GM23338 (cell line): Measurements from ENCODE around the gene ANTXR1. TPM values are rescaled to one million over a fixed set of nuclear protein-coding genes. Genes with fewer than 3 reads are reported as not detected.

Experiments used
- ATAC-seq: fragments of 200-7000 bp; cut with Tn5 transposase; 3 replicates; pipeline ENCODE4 v1.9.1; 2020
- DNase-seq: peaks from one replicate; pipeline ENCODE4 v3.0.0-alpha.2; 2015; ENCODE audit warnings: low spot score
- H2AFZ ChIP-seq: fragments of 200-600 bp; sonication (generic); 2 replicates; pipeline ENCODE4 v1.8.0; 2016; ENCODE audit warnings: antibody characterized with exemption, mild to moderate bottlenecking, moderate library complexity
- H3F3A ChIP-seq: fragments of 200-600 bp; sonication (generic); replicated peaks from 2 replicates; pipeline ENCODE4 v1.8.0; 2017; ENCODE audit warnings: antibody characterized with exemption, mixed run types, low read depth
- H3K27ac ChIP-seq: fragments of 200-600 bp; sonication (generic); 2 replicates; pipeline ENCODE4 v1.6.1; 2016; ENCODE audit warnings: low read depth
- H3K27me3 ChIP-seq: fragments of 200-600 bp; sonication (generic); 2 replicates; pipeline ENCODE4 v1.8.0; 2016; ENCODE audit warnings: mild to moderate bottlenecking, mixed run types, moderate library complexity; ENCODE audit not compliant: insufficient read depth
- H3K36me3 ChIP-seq: fragments of 200-600 bp; sonication (generic); 2 replicates; pipeline ENCODE4 v1.8.0; 2016; ENCODE audit warnings: mild to moderate bottlenecking; ENCODE audit not compliant: insufficient read depth
- H3K4me1 ChIP-seq: fragments of 200-600 bp; sonication (generic); 2 replicates; pipeline ENCODE4 v1.8.0; 2016; ENCODE audit warnings: mild to moderate bottlenecking, moderate library complexity; ENCODE audit not compliant: insufficient read depth
- H3K4me2 ChIP-seq: fragments of 200-600 bp; sonication (generic); 2 replicates; pipeline ENCODE4 v1.7.1; 2017; ENCODE audit warnings: mixed run types
- H3K4me3 ChIP-seq: fragments of 200-600 bp; sonication (generic); 2 replicates; pipeline ENCODE4 v1.6.1; 2016; ENCODE audit warnings: mixed run types
- H3K79me2 ChIP-seq: fragments of 200-600 bp; sonication (generic); replicated peaks from 2 replicates; pipeline ENCODE4 v1.8.0; 2017; ENCODE audit warnings: mild to moderate bottlenecking; ENCODE audit not compliant: insufficient read depth
- H3K9me2 ChIP-seq: fragments of 200-600 bp; sonication (generic); 2 replicates; pipeline ENCODE4 v1.8.0; 2017; ENCODE audit not compliant: insufficient read depth
- H4K20me1 ChIP-seq: fragments of 200-600 bp; sonication (generic); replicated peaks from 2 replicates; pipeline ENCODE4 v1.8.0; 2017; ENCODE audit warnings: mild to moderate bottlenecking; ENCODE audit not compliant: insufficient read depth
- H3K27ac Mint-ChIP-seq: 2 replicates; pipeline ENCODE4 v1.8.0; 2020; ENCODE audit warnings: inconsistent platforms, mild to moderate bottlenecking, moderate library complexity, mixed read lengths
- H3K27me3 Mint-ChIP-seq: 3 replicates; pipeline ENCODE4 v1.8.0; 2022; ENCODE audit warnings: low read depth, mild to moderate bottlenecking, moderate library complexity, mixed read lengths, inconsistent platforms; ENCODE audit not compliant: insufficient read depth, poor library complexity
- H3K36me3 Mint-ChIP-seq: 3 replicates; pipeline ENCODE4 v1.8.0; 2021; ENCODE audit warnings: low read depth, mild to moderate bottlenecking, inconsistent platforms, moderate library complexity, mixed read lengths
- H3K4me1 Mint-ChIP-seq: 3 replicates; pipeline ENCODE4 v1.8.0; 2020; ENCODE audit warnings: mild to moderate bottlenecking, inconsistent platforms, mixed read lengths
- H3K4me3 Mint-ChIP-seq: 3 replicates; pipeline ENCODE4 v1.8.0; 2021; ENCODE audit warnings: moderate library complexity, mild to moderate bottlenecking, inconsistent platforms, mixed read lengths
- H3K9me3 Mint-ChIP-seq: 3 replicates; pipeline ENCODE4 v1.8.0; 2020; ENCODE audit warnings: moderate library complexity, mild to moderate bottlenecking, inconsistent platforms, mixed read lengths
- CREB1 ChIP-seq: fragments of 250-450 bp; sonication (Bioruptor Pico); IDR thresholded peaks from 2 replicates; pipeline ENCODE4 v1.5.0; 2020; ENCODE audit warnings: low read depth, mild to moderate bottlenecking, moderate library complexity
- EZH2 ChIP-seq: fragments of 200-600 bp; sonication (generic); IDR thresholded peaks from one replicate; pipeline ENCODE4 v1.8.0; 2017; ENCODE audit warnings: antibody characterized with exemption, mild to moderate bottlenecking, low read depth; ENCODE audit not compliant: unreplicated experiment
- EZH2phosphoT487 ChIP-seq: fragments of 200-600 bp; sonication (generic); IDR thresholded peaks from one replicate; pipeline ENCODE4 v1.8.1; 2018; ENCODE audit warnings: antibody characterized with exemption; ENCODE audit not compliant: unreplicated experiment
- JUNB ChIP-seq: IDR thresholded peaks from one replicate; pipeline ENCODE4 v1.6.1; 2016; ENCODE audit warnings: antibody characterized with exemption; ENCODE audit not compliant: unreplicated experiment
- POLR2AphosphoS5 ChIP-seq: IDR thresholded peaks from 2 replicates; pipeline ENCODE4 v1.6.1; 2016; ENCODE audit warnings: antibody characterized with exemption, low read depth
- polyA plus RNA-seq: library from polyadenylated mRNA; unstranded; fragments of >200 nt; fragmentation: Nextera tagmentation; extraction: Ambion mirVana; gene quantifications from 2 replicates; pipeline ENCODE4 v1.2.1, GENCODE V29; 2016
- total RNA-seq: library from RNA; depleted of rRNA; stranded (reverse); fragments of >200 nt; shearing (Covaris generic); gene quantifications from 2 replicates; pipeline ENCODE4 v1.2.3, GENCODE V29; 2014
- TF ChIP-seq, protein P1 (sequence below): fragments of 250-450 bp; sonication (Bioruptor Pico); IDR thresholded peaks from 2 replicates; pipeline ENCODE4 v1.5.0; 2020; ENCODE audit warnings: mild to moderate bottlenecking, moderate library complexity
- TF ChIP-seq, protein P2 (sequence below): IDR thresholded peaks from 2 replicates; pipeline ENCODE4 v1.6.1; 2016; ENCODE audit warnings: antibody characterized with exemption

ANTXR1 gene
- total and polyA plus RNA-seq, 2 experiments from 2014 or later, result 16.1 to 23.1 TPM

DNA sequence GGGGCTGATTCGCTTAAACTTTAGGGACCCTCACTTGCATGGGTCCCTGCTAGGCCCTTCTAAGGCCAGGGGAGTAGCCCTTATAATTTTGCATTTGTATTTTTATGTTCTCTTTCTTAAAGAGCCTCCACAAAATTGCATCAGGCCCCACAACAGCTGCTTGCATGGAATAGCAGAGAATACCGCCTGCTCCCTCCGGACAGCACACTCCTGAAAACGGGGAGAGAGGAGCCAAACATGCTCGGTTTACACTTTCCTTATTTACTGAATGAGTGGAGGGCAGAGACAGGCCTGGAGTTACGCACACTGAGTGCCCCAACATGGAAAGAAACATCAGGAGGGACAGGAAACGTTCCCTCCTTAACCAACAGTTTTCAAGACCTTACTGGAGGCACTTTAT is 132.2 kb downstream of the ANTXR1 start (continued):
- TF ChIP-seq, protein P1, sequence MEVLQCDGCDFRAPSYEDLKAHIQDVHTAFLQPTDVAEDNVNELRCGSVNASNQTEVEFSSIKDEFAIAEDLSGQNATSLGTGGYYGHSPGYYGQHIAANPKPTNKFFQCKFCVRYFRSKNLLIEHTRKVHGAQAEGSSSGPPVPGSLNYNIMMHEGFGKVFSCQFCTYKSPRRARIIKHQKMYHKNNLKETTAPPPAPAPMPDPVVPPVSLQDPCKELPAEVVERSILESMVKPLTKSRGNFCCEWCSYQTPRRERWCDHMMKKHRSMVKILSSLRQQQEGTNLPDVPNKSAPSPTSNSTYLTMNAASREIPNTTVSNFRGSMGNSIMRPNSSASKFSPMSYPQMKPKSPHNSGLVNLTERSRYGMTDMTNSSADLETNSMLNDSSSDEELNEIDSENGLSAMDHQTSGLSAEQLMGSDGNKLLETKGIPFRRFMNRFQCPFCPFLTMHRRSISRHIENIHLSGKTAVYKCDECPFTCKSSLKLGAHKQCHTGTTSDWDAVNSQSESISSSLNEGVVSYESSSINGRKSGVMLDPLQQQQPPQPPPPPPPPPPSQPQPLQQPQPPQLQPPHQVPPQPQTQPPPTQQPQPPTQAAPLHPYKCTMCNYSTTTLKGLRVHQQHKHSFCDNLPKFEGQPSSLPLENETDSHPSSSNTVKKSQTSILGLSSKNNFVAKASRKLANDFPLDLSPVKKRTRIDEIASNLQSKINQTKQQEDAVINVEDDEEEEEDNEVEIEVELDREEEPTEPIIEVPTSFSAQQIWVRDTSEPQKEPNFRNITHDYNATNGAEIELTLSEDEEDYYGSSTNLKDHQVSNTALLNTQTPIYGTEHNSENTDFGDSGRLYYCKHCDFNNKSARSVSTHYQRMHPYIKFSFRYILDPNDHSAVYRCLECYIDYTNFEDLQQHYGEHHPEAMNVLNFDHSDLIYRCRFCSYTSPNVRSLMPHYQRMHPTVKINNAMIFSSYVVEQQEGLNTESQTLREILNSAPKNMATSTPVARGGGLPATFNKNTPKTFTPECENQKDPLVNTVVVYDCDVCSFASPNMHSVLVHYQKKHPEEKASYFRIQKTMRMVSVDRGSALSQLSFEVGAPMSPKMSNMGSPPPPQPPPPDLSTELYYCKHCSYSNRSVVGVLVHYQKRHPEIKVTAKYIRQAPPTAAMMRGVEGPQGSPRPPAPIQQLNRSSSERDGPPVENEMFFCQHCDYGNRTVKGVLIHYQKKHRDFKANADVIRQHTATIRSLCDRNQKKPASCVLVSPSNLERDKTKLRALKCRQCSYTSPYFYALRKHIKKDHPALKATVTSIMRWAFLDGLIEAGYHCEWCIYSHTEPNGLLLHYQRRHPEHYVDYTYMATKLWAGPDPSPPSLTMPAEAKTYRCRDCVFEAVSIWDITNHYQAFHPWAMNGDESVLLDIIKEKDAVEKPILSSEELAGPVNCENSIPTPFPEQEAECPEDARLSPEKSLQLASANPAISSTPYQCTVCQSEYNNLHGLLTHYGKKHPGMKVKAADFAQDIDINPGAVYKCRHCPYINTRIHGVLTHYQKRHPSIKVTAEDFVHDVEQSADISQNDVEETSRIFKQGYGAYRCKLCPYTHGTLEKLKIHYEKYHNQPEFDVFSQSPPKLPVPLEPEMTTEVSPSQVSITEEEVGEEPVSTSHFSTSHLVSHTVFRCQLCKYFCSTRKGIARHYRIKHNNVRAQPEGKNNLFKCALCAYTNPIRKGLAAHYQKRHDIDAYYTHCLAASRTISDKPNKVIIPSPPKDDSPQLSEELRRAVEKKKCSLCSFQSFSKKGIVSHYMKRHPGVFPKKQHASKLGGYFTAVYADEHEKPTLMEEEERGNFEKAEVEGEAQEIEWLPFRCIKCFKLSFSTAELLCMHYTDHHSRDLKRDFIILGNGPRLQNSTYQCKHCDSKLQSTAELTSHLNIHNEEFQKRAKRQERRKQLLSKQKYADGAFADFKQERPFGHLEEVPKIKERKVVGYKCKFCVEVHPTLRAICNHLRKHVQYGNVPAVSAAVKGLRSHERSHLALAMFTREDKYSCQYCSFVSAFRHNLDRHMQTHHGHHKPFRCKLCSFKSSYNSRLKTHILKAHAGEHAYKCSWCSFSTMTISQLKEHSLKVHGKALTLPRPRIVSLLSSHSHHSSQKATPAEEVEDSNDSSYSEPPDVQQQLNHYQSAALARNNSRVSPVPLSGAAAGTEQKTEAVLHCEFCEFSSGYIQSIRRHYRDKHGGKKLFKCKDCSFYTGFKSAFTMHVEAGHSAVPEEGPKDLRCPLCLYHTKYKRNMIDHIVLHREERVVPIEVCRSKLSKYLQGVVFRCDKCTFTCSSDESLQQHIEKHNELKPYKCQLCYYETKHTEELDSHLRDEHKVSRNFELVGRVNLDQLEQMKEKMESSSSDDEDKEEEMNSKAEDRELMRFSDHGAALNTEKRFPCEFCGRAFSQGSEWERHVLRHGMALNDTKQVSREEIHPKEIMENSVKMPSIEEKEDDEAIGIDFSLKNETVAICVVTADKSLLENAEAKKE (CRISPR knock-in tag), result no peak
- TF ChIP-seq JUNB, result no peak

DNA sequence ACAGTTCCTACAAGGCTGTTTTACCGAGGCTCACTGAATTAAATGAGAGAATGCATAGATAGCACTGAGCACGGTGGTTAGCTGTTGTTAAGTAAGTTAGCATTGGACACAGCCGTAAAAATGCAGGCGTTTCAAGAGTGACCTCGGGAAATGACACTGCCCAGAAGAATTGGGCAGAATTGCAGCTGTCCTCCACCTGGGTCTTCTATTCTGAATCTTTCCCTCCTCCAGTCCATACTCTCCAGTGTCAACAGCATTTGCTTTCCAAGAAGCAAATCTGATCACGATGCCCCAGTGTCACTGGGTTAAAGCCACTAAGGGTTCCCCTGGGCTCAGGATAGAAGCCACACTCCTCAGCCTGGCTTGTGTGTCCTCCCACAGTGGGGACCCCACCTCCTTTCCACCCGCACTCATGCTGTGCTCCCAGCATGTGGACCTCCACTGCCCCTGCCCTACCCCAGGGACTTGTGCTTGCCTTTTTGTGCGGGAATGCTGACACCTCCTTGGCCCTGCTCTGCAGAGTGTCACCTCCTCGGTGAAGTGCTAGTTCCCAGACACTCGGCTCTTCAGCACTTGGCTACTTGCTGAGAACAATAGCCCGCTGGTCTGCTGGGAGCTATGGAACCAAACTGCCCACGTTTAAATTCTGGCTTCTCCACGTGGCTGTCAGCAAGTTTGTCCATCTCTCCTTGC is 135.0 kb downstream of the ANTXR1 start:
- no peak overlapping the region for H3K4me3 Mint-ChIP-seq
- no peak overlapping the region for H3K4me3 ChIP-seq
- no peaks in the 10 kb centered on the region for H3K27me3 ChIP-seq
- no peaks in the 10 kb centered on the region for H3K79me2 ChIP-seq
- ATAC-seq (no peak; the same call in 2 of the 3 replicates), DNase-seq (no peak)
- peaks cover 10% of the 10 kb centered on the region for H3K36me3 Mint-ChIP-seq
- peaks cover 4% of the 10 kb centered on the region for H3K4me1 ChIP-seq
- H3K27ac ChIP-seq, result 0 out of 2 replicates have a peak overlapping the region, but pooled peaks have one; percentile 59
- no peak overlapping the region for H3K4me2 ChIP-seq
- H3K9me2 ChIP-seq, result no peaks in the 10 kb centered on the region
- no peaks in the 10 kb centered on the region; the same call in 2 of the 3 replicates for H3K9me3 Mint-ChIP-seq
- peaks cover 19% of the 10 kb centered on the region for H3K4me1 Mint-ChIP-seq
- H2AFZ ChIP-seq, result no peak overlapping the region
- no peaks in the 10 kb centered on the region; the same call in 1 of the 2 replicates for H4K20me1 ChIP-seq
- no peaks in the 10 kb centered on the region for H3K36me3 ChIP-seq
- H3K27ac Mint-ChIP-seq, result no peak overlapping the region
- H3K27me3 Mint-ChIP-seq, result peaks cover 2% of the 10 kb centered on the region
- no peaks in the 10 kb centered on the region for H3F3A ChIP-seq
- TF ChIP-seq, protein P2, sequence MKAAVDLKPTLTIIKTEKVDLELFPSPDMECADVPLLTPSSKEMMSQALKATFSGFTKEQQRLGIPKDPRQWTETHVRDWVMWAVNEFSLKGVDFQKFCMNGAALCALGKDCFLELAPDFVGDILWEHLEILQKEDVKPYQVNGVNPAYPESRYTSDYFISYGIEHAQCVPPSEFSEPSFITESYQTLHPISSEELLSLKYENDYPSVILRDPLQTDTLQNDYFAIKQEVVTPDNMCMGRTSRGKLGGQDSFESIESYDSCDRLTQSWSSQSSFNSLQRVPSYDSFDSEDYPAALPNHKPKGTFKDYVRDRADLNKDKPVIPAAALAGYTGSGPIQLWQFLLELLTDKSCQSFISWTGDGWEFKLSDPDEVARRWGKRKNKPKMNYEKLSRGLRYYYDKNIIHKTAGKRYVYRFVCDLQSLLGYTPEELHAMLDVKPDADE, result no peak
- no peak for TF ChIP-seq POLR2AphosphoS5
- no peak for TF ChIP-seq EZH2
- TF ChIP-seq, protein P1 (CRISPR knock-in tag), result no peak
- no peak for TF ChIP-seq CREB1 (CRISPR knock-in tag)
- no peak for TF ChIP-seq JUNB
- no peak for TF ChIP-seq EZH2phosphoT487
